Astrocyte of the cerebellum (primary cell): Measurements from ENCODE around the gene ZBTB16.

Experiments used
- DNase-seq: peaks from one replicate; pipeline ENCODE4 v3.0.0-alpha.2; 2011; ENCODE audit warnings: low read depth
- H3K4me3 ChIP-seq: 2 replicates; pipeline ENCODE4 v1.5.1; 2011; ENCODE audit warnings: mild to moderate bottlenecking, low read depth, low read length, moderate library complexity
- CTCF ChIP-seq: IDR thresholded peaks from 2 replicates; pipeline ENCODE4 v1.5.1; 2012; ENCODE audit warnings: low read length, low read depth, moderate library complexity, mild to moderate bottlenecking; ENCODE audit errors: missing control alignments
- in situ Hi-C: cut with HindIII; loops from 2 replicates; pipeline ENCODE4 v1.10.0; 2017; ENCODE audit warnings: low sequenced_read_pairs

ZBTB16 gene

GRCh38 chr11:114121138-114121537 is 61.6 kb downstream of the ZBTB16 start:
- in situ Hi-C loops: no loop called here
- H3K4me3 ChIP-seq: no peak overlapping the region
- TF ChIP-seq CTCF: no peak
- DNase-seq: no peak

GRCh38 chr11:114121804-114122504 is 62.4 kb downstream of the ZBTB16 start:
- TF ChIP-seq CTCF: no peak
- in situ Hi-C loops: no loop called here
- no peak for DNase-seq
- no peak overlapping the region for H3K4me3 ChIP-seq

- TF ChIP-seq CTCF: no peak
- in situ Hi-C loops: no loop called here
- no peak for DNase-seq
- H3K4me3 ChIP-seq: no peak overlapping the region
Observed at GRCh38 chr11:114122686-114123085, 63.2 kb downstream of the ZBTB16 start.

- in situ Hi-C loops: no loop called here
- no peak for TF ChIP-seq CTCF
- H3K4me3 ChIP-seq: no peak overlapping the region
- no peak for DNase-seq
Observed at GRCh38 chr11:114123692-114124330, 64.3 kb downstream of the ZBTB16 start.

GRCh38 chr11:114124601-114125144 is 65.2 kb downstream of the ZBTB16 start:
- TF ChIP-seq CTCF: no peak
- in situ Hi-C loops: no loop called here
- no peak overlapping the region for H3K4me3 ChIP-seq
- no peak for DNase-seq

GRCh38 chr11:114125531-114125930 is 66.0 kb downstream of the ZBTB16 start:
- in situ Hi-C loops: no loop called here
- DNase-seq: no peak
- H3K4me3 ChIP-seq: no peak overlapping the region
- TF ChIP-seq CTCF: no peak
